Smooth muscle cell (in vitro differentiated cells): Measurements from ENCODE around the gene HIVEP3. TPM values are rescaled to one million over a fixed set of nuclear protein-coding genes. Genes with fewer than 3 reads are reported as not detected.

ENCODE experiments used
- DNase-seq: peaks from one replicate; lab custom pipeline; 2025; ENCODE audit not compliant: unreplicated experiment; lab: John Stamatoyannopoulos, UW
- H2AFZ ChIP-seq: fragments of 200-600 bp; sonication (generic); 2 replicates; pipeline ENCODE4 v1.6.0; 2016; ENCODE audit warnings: antibody characterized with exemption, low read depth, mild to moderate bottlenecking
- H3F3A ChIP-seq: fragments of 200-600 bp; sonication (generic); 2 replicates; pipeline ENCODE4 v1.6.0; 2017; ENCODE audit warnings: antibody characterized with exemption, low read depth
- H3K27ac ChIP-seq: fragments of 200-600 bp; sonication (generic); 2 replicates; pipeline ENCODE4 v1.5.1; 2016; ENCODE audit warnings: low read depth, mild to moderate bottlenecking
- H3K27me3 ChIP-seq: fragments of 200-600 bp; sonication (generic); 2 replicates; pipeline ENCODE4 v1.6.1; 2016; ENCODE audit warnings: low read depth, mild to moderate bottlenecking
- H3K36me3 ChIP-seq: fragments of 200-600 bp; sonication (generic); 2 replicates; pipeline ENCODE4 v1.5.1; 2016; ENCODE audit warnings: low read depth
- H3K4me1 ChIP-seq: fragments of 200-600 bp; sonication (generic); 2 replicates; pipeline ENCODE4 v1.5.1; 2016; ENCODE audit warnings: low read depth
- H3K4me2 ChIP-seq: fragments of 200-600 bp; sonication (generic); 2 replicates; pipeline ENCODE4 v1.6.0; 2016; ENCODE audit warnings: mild to moderate bottlenecking
- H3K4me3 ChIP-seq: fragments of 200-600 bp; sonication (generic); 2 replicates; pipeline ENCODE4 v1.5.1; 2016; ENCODE audit warnings: mild to moderate bottlenecking
- H3K79me2 ChIP-seq: fragments of 200-600 bp; sonication (generic); 2 replicates; pipeline ENCODE4 v1.6.0; 2016; ENCODE audit warnings: low read depth, mild to moderate bottlenecking
- H3K9ac ChIP-seq: fragments of 200-600 bp; sonication (generic); 2 replicates; pipeline ENCODE4 v1.6.0; 2016; ENCODE audit warnings: low read depth
- H3K9me3 ChIP-seq: fragments of 200-600 bp; sonication (generic); replicated peaks from 2 replicates; pipeline ENCODE4 v1.5.1; 2016; ENCODE audit warnings: low read depth
- H4K20me1 ChIP-seq: fragments of 200-600 bp; sonication (generic); 2 replicates; pipeline ENCODE4 v1.6.0; 2016; ENCODE audit warnings: low read depth
- CTCF ChIP-seq: fragments of 200-600 bp; sonication (generic); IDR thresholded peaks from 2 replicates; pipeline ENCODE4 v1.5.1; 2017; ENCODE audit warnings: borderline replicate concordance, mild to moderate bottlenecking, antibody characterized with exemption; ENCODE audit not compliant: insufficient read depth, poor library complexity, severe bottlenecking
- WGBS: methylation state at CpG from one replicate; pipeline ENCODE4 v1.1.7; 2016; ENCODE audit warnings: low lambda C conversion rate; 5-methylcytosine and 5-hydroxymethylcytosine counted together
- polyA plus RNA-seq: library from polyadenylated mRNA; unstranded; fragments of >200 nt; fragmentation: Nextera tagmentation; extraction: Ambion mirVana; gene quantifications from 2 replicates; pipeline ENCODE4 v1.2.1, GENCODE V29; 2016
- total RNA-seq: library from RNA; depleted of rRNA; stranded (reverse); fragments of >200 nt; gene quantifications from 2 replicates; pipeline ENCODE4 v1.2.3, GENCODE V29; 2014

The HIVEP3 gene
- total and polyA plus RNA-seq, 2 experiments from 2014 or later = 2.1 to 6.4 TPM

DNA sequence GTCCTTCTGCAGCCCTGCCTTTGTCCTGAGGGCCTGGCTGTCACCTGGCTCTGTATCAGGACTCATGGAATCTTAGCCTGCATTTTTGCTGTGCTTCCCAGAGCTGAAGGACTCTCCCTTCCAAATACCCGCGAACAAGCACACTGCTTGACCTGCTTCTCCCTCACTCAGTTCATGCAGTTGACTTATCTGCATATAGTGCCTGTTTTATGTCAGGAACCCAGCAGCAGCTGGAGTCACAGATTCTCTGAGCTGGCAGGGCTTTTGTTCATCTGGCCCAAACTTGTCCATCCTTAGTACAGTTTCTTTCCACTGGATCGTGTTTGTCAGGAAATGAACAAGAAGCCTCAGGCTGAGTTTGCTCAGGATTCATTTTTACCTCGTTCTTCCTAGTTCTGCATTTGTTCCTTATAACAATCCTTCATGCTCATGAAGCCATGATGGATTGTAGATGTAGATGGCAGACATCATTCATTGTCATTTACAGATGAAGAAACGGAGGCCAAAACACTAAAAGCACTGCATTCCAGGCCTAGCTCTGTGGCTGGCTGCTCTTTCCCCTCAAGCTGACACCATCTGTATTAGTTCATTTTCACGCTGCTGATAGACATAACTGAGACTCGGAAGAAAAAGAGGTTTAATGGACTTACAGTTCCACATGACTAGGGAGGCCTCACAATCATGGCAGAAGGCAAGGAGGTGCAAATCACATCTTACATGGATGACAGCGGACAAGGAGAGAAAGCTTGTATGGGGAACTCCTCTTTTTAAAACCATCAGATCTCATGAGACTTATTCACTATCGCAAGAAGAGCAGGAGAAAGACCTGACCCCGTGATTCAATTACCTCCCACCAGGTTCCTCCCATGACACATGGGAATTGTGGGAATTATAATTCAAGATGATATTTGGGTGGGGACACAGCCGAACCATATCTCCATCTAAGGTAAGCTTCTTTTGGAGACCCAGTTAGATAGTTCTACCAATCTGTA, 150.9 kb downstream of the HIVEP3 start:
- WGBS = 60% methylated on average over 11 of the region's 11 CpGs
- H4K20me1 ChIP-seq = no peaks in the 10 kb centered on the region
- no peak overlapping the region for H3K4me3 ChIP-seq
- no peaks in the 10 kb centered on the region for H3K9me3 ChIP-seq
- DNase-seq = no peak
- no peak overlapping the region for H3K4me2 ChIP-seq
- TF ChIP-seq CTCF = no peak
- no peak overlapping the region for H3K9ac ChIP-seq
- H3K36me3 ChIP-seq = no peaks in the 10 kb centered on the region
- H3F3A ChIP-seq = no peaks in the 10 kb centered on the region
- H3K27me3 ChIP-seq = no peaks in the 10 kb centered on the region
- H3K27ac ChIP-seq = no peak overlapping the region
- no peaks in the 10 kb centered on the region for H3K4me1 ChIP-seq
- no peak overlapping the region for H2AFZ ChIP-seq
- H3K79me2 ChIP-seq = no peaks in the 10 kb centered on the region

GRCh38 chr1:41766546-41766945, 152.2 kb downstream of the HIVEP3 start:
- WGBS = 95% methylated on average over 2 of the region's 2 CpGs
- no peaks in the 10 kb centered on the region for H3K9me3 ChIP-seq
- DNase-seq = no peak

GRCh38 chr1:41766041-41766440, 152.7 kb downstream of the HIVEP3 start:
- Histone ChIP-seq H3K27me3 (no peaks in the 10 kb centered on the region), H3K79me2 (no peaks in the 10 kb centered on the region), H3K9me3 (no peaks in the 10 kb centered on the region), H3K4me1 (no peaks in the 10 kb centered on the region), H3K4me2 (no peak overlapping the region), H3K36me3 (no peaks in the 10 kb centered on the region), H3F3A (no peaks in the 10 kb centered on the region), H4K20me1 (no peaks in the 10 kb centered on the region), H3K4me3 (no peak overlapping the region), H3K9ac (no peak overlapping the region), H2AFZ (no peak overlapping the region), H3K27ac (no peak overlapping the region)
- no peak for TF ChIP-seq CTCF
- no peak for DNase-seq

More at GRCh38 chr1:41766546-41766945, 152.2 kb downstream of the HIVEP3 start:
- no peaks in the 10 kb centered on the region for H3F3A ChIP-seq
- no peak overlapping the region for H3K9ac ChIP-seq
- H3K27ac ChIP-seq = no peak overlapping the region
- TF ChIP-seq CTCF = no peak
- no peaks in the 10 kb centered on the region for H3K79me2 ChIP-seq
- H2AFZ ChIP-seq = no peak overlapping the region
- H3K27me3 ChIP-seq = no peaks in the 10 kb centered on the region
- H3K4me3 ChIP-seq = no peak overlapping the region
- no peaks in the 10 kb centered on the region for H3K36me3 ChIP-seq
- H4K20me1 ChIP-seq = no peaks in the 10 kb centered on the region
- no peak overlapping the region for H3K4me2 ChIP-seq
- no peaks in the 10 kb centered on the region for H3K4me1 ChIP-seq

GRCh38 chr1:41765152-41765551, 153.6 kb downstream of the HIVEP3 start:
- no peak for TF ChIP-seq CTCF
- Histone ChIP-seq H3K27ac (no peak overlapping the region), H3K4me2 (no peak overlapping the region), H3K36me3 (no peaks in the 10 kb centered on the region), H2AFZ (no peak overlapping the region), H3K4me3 (no peak overlapping the region), H3K4me1 (no peaks in the 10 kb centered on the region), H4K20me1 (no peaks in the 10 kb centered on the region), H3K9me3 (no peaks in the 10 kb centered on the region), H3K9ac (no peak overlapping the region), H3F3A (no peaks in the 10 kb centered on the region), H3K27me3 (no peaks in the 10 kb centered on the region), H3K79me2 (no peaks in the 10 kb centered on the region)
- no peak for DNase-seq
- 70% methylated on average over 3 of the region's 3 CpGs for WGBS
